Astrocyte (in vitro differentiated cells and primary cell): ENCODE data around the gene RNF212B.

Source experiments
- EZH2 ChIP-seq: IDR thresholded peaks from 2 replicates; pipeline ENCODE4 v1.6.1; 2012; ENCODE audit warnings: mild to moderate bottlenecking, low read length, inconsistent platforms; ENCODE audit not compliant: insufficient read depth
- TF ChIP-seq, protein P1 (sequence below): IDR thresholded peaks from 2 replicates; pipeline ENCODE4 v1.5.1; 2011; ENCODE audit warnings: low read depth, mild to moderate bottlenecking, inconsistent platforms, low read length, moderate library complexity; ENCODE audit not compliant: insufficient read depth

DNA sequence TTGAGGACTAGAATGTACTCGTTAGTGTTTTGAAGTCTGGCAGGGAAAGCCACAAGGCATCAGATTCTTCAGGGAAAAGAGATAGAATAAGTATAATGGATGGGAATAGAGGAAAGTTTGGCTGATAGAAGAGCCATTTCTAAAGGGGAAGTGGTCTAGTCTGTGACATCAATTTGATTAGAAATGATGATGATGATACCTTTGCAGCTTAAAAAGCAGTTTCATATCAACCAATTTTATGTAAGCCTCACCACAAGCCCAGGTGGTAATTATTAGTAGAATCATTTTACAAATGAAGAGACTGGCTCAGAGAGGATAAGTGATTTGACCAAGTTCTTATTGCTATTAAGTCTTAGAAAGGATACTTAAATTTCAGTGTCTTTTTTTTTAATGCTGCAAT, 2.9 kb downstream of the RNF212B start:
- TF ChIP-seq, protein P1, sequence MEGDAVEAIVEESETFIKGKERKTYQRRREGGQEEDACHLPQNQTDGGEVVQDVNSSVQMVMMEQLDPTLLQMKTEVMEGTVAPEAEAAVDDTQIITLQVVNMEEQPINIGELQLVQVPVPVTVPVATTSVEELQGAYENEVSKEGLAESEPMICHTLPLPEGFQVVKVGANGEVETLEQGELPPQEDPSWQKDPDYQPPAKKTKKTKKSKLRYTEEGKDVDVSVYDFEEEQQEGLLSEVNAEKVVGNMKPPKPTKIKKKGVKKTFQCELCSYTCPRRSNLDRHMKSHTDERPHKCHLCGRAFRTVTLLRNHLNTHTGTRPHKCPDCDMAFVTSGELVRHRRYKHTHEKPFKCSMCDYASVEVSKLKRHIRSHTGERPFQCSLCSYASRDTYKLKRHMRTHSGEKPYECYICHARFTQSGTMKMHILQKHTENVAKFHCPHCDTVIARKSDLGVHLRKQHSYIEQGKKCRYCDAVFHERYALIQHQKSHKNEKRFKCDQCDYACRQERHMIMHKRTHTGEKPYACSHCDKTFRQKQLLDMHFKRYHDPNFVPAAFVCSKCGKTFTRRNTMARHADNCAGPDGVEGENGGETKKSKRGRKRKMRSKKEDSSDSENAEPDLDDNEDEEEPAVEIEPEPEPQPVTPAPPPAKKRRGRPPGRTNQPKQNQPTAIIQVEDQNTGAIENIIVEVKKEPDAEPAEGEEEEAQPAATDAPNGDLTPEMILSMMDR, result no peak
- TF ChIP-seq EZH2, result no peak
